Activated T-helper 9 cell treated with anti-CD3 and anti-CD28 coated beads, Interleukin-2, amount 50 U/mL, for 16 hours (primary cell): Measurements from ENCODE around the gene TNS1.

Source experiments
- DNase-seq: peaks from one replicate; pipeline ENCODE4 v3.0.0-alpha.2; 2020; ENCODE audit warnings: low read depth

TNS1 gene

GRCh38 chr2:217956586-217957457 lies 46.0 kb downstream of the TNS1 start:
- DNase-seq, result no peak

GRCh38 chr2:217955881-217956493 lies 46.8 kb downstream of the TNS1 start:
- DNase-seq, result no peak

DNA sequence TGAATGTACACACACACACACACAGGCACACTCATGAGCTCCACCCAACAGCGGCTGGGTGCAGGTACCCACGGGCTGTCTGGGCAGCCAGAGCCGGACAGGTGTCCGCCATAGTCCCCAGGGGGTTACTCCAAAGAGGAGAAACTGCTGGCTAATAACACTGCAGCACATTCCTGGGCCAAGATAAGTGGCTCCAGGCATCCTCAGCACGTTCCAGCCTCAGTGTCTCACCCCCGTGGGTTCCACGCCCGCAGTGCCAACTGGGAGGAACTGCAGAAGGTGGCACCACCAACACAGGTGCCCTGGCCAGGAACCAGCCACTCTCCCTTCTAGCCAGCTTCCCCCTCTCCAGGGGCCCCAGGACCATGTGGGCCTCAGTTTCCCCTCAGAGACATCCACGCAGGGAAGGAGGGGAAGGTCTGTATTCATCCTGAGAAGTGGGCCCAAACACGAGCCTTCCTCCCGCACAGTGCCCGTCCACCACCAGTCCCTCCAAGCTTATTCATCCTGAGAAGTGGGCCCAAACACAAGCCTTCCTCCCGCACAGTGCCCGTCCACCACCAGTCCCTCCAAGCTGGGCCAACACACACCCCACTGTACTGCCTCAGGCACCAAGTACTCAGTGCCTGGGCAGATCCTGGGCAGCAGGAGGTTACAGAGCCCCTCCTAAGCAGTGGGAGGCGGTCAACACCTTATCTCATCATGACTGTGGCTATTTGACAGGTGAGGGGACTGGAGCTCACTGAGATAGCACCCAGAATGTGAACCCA lies 47.6 kb downstream of the TNS1 start:
- DNase-seq, result no peak

GRCh38 chr2:217954469-217954868 lies 48.3 kb downstream of the TNS1 start:
- DNase-seq, result no peak

- DNase-seq, result no peak
These were observed 48.7 kb downstream of the TNS1 start for GRCh38 chr2:217954051-217954450.

DNA sequence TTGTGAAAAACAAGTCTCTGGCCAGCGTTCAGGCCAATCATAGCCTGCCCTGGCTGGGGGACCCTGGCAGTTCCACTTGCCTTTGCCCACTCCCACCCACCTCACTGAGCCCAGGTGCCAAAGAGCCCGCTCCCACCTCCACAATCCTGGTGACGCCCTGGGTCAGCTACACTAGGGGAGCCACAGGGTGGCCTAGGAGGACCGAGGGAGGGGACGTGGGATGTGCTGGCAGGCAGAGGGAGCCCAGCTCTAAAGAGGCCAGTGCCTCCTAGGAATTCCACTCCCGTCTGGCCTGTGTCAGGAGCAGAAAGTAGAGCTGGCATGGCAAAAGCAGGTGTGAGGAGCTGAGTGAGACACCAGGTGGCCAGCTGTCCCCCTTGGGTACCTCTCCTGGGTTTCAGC lies 49.3 kb downstream of the TNS1 start:
- DNase-seq, result no peak

DNA sequence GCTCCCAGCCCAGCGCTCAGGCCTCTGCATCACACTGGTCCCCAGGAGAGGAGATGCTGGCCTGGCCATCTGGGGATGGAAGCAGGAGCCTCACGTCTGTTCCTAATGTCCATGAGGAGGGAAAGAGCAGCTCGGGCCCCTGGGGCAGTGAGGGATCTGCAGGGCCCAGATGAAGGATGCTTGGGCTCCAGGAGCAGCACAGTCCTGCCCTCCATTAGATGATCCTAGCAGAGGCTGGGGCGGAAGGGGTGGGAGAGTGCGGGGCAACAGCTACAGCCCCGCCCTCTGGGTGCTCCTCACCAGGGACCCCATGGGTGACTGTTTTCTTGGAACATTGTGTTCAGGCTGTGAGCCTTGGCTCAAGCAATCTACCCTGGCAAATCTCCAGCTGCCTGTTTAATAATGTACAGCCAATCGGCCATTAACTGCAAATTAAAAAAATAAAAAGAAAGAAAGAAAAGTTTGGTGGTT lies 49.7 kb downstream of the TNS1 start:
- no peak for DNase-seq

- no peak for DNase-seq
These were observed 50.4 kb downstream of the TNS1 start for GRCh38 chr2:217952409-217952808.

- DNase-seq, result no peak
These were observed 51.1 kb downstream of the TNS1 start for GRCh38 chr2:217951521-217952247.

- DNase-seq, result no peak
These were observed 51.7 kb downstream of the TNS1 start for GRCh38 chr2:217951091-217951490.

DNA sequence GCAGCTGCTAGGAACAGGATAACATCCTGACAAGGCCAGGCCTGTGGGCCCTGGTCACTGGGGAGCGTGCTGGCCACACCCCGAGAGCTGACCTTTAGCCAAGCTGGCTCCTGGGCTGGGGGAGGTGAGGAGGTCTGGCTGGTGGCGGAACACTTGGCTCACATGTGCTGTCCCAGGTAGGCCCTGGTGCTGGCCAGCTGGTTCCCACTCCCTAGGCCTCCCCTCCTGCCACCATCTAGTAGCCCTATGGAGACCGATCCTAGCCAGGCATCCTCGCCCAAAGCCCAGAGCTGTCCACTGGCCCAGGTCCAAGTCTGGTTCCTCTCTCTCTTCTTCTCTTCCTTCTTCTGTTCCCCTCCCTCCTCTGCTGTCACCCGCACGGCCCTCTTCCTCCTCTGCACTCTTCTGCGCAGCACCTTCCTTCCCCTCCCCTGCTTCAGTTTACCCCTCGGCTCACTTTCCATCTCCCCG lies 52.4 kb downstream of the TNS1 start:
- DNase-seq, result no peak

GRCh38 chr2:217949447-217949846 lies 53.3 kb downstream of the TNS1 start:
- no peak for DNase-seq

DNA sequence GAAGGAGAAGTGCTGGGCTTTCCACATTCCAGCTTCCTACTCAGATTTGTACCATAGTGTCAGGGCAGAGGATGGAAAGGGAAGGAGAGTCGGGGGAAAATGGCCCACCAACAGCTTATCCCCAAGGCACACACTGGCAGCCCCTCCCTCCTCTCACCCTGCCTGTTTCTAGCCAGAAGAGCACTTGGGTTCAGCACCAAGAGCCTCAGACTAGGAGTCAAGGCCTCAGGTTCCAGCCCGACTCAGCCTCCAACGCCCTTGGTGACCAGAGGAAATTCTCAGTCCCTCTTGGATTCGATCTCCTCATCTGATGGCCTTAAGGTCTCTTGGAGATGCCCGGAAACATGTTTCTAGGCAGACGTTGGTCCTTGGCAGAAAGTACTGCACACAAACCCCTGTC lies 53.9 kb downstream of the TNS1 start:
- no peak for DNase-seq

DNA sequence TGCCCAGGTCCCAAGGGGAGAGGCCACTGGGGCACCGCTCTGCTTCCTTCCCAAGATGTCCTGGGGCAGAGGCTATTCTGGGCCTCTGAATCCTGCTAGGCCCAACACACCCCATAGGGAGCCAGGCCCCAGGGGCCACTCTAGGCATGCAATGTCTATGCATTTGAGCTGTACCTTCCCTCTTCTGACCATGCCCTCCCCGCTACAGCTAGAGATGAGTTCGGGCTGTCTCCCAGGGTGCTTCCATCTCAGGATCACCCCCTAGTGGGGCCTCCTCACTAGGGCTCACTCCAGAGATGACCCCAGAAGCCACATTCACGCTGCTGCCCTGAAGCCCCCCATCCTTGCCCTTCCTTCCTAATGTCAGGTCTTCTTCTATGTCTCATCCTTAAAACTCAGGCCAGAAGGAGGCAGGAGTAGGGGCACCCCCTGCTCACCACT lies 54.4 kb downstream of the TNS1 start:
- no peak for DNase-seq

GRCh38 chr2:217947383-217948350 lies 55.1 kb downstream of the TNS1 start:
- DNase-seq, result no peak

DNA sequence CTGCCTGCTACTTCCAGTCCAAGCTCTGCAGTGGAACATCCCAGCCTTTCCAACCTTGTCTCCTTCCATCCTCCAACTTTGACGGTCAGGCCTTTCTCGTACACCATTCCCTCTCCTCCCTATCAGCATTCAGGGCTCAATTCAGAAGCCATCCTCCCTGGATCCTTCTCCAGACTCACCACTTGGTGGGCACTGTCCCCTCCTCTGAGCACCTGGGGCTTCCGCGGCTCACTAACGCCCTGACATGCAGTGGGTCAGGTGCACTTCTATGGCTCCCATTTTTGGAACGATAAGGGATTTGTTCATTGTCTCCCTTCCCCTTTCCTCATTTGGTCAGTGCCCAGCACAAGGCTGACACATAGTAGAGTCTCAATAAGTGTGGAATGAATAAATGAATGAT lies 56.7 kb downstream of the TNS1 start:
- DNase-seq, result no peak

DNA sequence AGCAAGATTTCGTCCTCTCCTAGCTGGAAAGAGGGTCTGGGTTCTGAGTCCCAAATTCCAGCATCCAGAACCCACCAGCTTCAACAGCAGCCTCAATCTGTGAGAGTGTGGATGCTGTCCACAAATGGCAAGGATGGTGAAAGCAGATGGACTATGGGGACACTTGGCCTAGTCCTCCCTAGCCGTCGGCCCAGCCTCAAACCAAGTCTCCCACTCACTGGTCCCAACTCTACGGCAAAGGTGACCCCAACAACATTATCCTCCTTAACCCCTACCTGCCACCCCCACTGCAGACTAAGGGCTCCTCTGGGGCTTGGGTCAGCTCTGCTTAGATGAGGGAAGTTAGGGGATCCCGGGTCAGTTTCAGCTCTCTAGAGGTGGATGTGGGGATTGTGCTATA lies 57.3 kb downstream of the TNS1 start:
- no peak for DNase-seq

DNA sequence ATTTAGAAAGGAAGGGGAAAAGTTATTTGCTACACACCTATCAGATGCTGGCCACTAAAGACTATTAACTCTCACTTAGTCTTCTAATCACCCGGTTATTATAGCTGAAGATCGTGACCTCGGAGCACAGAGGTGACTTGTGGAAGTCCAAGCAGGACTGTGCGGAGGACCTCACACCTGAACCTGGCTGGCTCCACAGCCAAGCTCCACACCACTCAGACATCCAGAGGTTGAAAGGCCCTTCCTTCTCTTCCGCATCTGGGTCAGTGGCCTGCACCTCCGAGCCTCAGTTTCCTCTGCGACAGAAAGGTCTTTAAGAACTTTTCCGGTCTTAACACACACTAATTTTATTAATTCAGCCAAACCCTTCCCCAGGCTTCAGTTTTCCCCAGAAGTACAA lies 57.9 kb downstream of the TNS1 start:
- DNase-seq, result no peak

GRCh38 chr2:217944366-217944765 lies 58.4 kb downstream of the TNS1 start:
- no peak for DNase-seq

DNA sequence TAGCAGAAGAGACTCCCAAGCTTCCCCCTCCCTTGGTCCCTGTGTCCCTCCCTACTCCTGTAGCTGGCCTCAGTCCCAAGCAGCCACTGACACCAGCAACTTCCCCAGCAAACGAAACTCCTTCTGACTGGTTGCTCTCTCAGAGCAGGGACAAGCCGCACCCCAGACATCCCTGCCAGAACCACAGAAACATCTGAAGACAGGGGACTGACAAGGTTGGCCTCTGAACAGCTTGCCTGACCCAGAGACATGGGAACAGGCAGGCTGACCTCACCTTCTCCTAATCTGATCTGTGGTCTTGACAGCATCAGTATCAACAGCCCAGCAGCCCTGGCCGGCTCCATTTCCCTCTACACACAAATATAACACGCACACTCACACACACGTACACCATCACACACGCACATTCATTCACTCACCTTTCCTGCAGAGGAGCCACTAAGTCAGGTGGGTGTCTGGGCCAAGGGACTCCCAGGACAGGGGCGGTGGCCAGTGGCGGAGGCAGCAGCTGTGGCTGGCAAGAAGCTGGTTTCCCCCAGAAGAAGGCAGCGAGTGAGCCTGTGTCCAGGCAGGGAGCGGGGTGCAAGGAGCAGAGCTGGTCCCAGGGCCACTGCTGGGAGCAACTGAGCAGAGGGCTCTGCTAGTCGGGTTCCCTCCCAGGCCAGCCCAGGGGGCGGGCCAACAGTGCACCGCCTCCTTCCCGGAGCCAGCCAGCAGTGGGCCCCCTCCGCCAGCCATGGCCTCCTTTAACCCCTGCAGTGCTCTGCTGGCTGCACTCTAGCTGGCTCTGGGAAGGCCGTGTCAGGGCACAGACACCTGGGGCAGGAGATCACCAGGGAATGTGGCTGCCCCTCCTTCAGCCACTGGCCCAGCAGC lies 59.1 kb downstream of the TNS1 start:
- DNase-seq, result no peak
